Measurements from ENCODE around the gene LDLRAD4. TPM values are rescaled to one million over a fixed set of nuclear protein-coding genes. Genes with fewer than 3 reads are reported as not detected.

The LDLRAD4 gene
- total RNA-seq, 1 donor from 2014 or later, result 6.7 TPM

- DNase-seq (ENCODE audit: low read depth in 2 of 2), result no peak
Measured at GRCh38 chr18:13624563-13625237, 406.1 kb downstream of the LDLRAD4 start.

- no peak for DNase-seq (ENCODE audit: low read depth in 2 of 2)
Measured at GRCh38 chr18:13625355-13625754, 406.8 kb downstream of the LDLRAD4 start.

GRCh38 chr18:13625843-13626543 is 407.4 kb downstream of the LDLRAD4 start:
- DNase-seq (ENCODE audit: low read depth in 2 of 2), result no peak

- DNase-seq (ENCODE audit: low read depth in 2 of 2), result no peak
Measured at GRCh38 chr18:13626544-13626908, 408.0 kb downstream of the LDLRAD4 start.

- no peak for DNase-seq (ENCODE audit: low read depth in 2 of 2)
Measured at GRCh38 chr18:13627639-13628038, 409.1 kb downstream of the LDLRAD4 start.

GRCh38 chr18:13628211-13628610 is 409.7 kb downstream of the LDLRAD4 start:
- no peak for DNase-seq (ENCODE audit: low read depth in 2 of 2)

GRCh38 chr18:13629841-13630715 is 411.5 kb downstream of the LDLRAD4 start:
- peak; percentile 36 to 62 for DNase-seq (ENCODE audit: low read depth in 2 of 2)

- DNase-seq (ENCODE audit: low read depth in 2 of 2), result no peak
Measured at GRCh38 chr18:13630716-13631268, 412.2 kb downstream of the LDLRAD4 start.

- no peak for DNase-seq (ENCODE audit: low read depth in 2 of 2)
Measured at GRCh38 chr18:13633700-13634099, 415.1 kb downstream of the LDLRAD4 start.

GRCh38 chr18:13635046-13635445 is 416.5 kb downstream of the LDLRAD4 start:
- no peak for DNase-seq (ENCODE audit: low read depth in 2 of 2)

GRCh38 chr18:13638719-13639595 is 420.4 kb downstream of the LDLRAD4 start:
- no peak for DNase-seq (ENCODE audit: low read depth in 2 of 2)

GRCh38 chr18:13640266-13640860 is 421.8 kb downstream of the LDLRAD4 start:
- peak in 1 of 2 donors; percentile 29 for DNase-seq (ENCODE audit: low read depth in 2 of 2)

- DNase-seq (ENCODE audit: low read depth in 2 of 2), result no peak
Measured at GRCh38 chr18:13641551-13642439, 423.2 kb downstream of the LDLRAD4 start.

GRCh38 chr18:13642440-13642827 is 423.9 kb downstream of the LDLRAD4 start:
- DNase-seq (ENCODE audit: low read depth in 2 of 2), result no peak

GRCh38 chr18:13643261-13643751 is 424.7 kb downstream of the LDLRAD4 start:
- no peak for DNase-seq (ENCODE audit: low read depth in 2 of 2)

- no peak for DNase-seq (ENCODE audit: low read depth in 2 of 2)
Measured at GRCh38 chr18:13645093-13645492, 426.5 kb downstream of the LDLRAD4 start.

GRCh38 chr18:13646633-13647032 is 428.1 kb downstream of the LDLRAD4 start:
- no peak for DNase-seq (ENCODE audit: low read depth in 2 of 2)

GRCh38 chr18:13647761-13648160 is 429.2 kb downstream of the LDLRAD4 start:
- no peak for DNase-seq (ENCODE audit: low read depth in 2 of 2)
